Smooth muscle cell (in vitro differentiated cells): ENCODE data around the gene LDLRAD3. TPM values are rescaled to one million over a fixed set of nuclear protein-coding genes. Genes with fewer than 3 reads are reported as not detected.

ENCODE experiments used
- DNase-seq: peaks from one replicate; lab custom pipeline; 2025; ENCODE audit not compliant: unreplicated experiment; lab: John Stamatoyannopoulos, UW
- H2AFZ ChIP-seq: fragments of 200-600 bp; sonication (generic); 2 replicates; pipeline ENCODE4 v1.6.0; 2016; ENCODE audit warnings: antibody characterized with exemption, low read depth, mild to moderate bottlenecking
- H3F3A ChIP-seq: fragments of 200-600 bp; sonication (generic); 2 replicates; pipeline ENCODE4 v1.6.0; 2017; ENCODE audit warnings: antibody characterized with exemption, low read depth
- H3K27ac ChIP-seq: fragments of 200-600 bp; sonication (generic); 2 replicates; pipeline ENCODE4 v1.5.1; 2016; ENCODE audit warnings: low read depth, mild to moderate bottlenecking
- H3K27me3 ChIP-seq: fragments of 200-600 bp; sonication (generic); 2 replicates; pipeline ENCODE4 v1.6.1; 2016; ENCODE audit warnings: low read depth, mild to moderate bottlenecking
- H3K36me3 ChIP-seq: fragments of 200-600 bp; sonication (generic); 2 replicates; pipeline ENCODE4 v1.5.1; 2016; ENCODE audit warnings: low read depth
- H3K4me1 ChIP-seq: fragments of 200-600 bp; sonication (generic); 2 replicates; pipeline ENCODE4 v1.5.1; 2016; ENCODE audit warnings: low read depth
- H3K4me2 ChIP-seq: fragments of 200-600 bp; sonication (generic); 2 replicates; pipeline ENCODE4 v1.6.0; 2016; ENCODE audit warnings: mild to moderate bottlenecking
- H3K4me3 ChIP-seq: fragments of 200-600 bp; sonication (generic); 2 replicates; pipeline ENCODE4 v1.5.1; 2016; ENCODE audit warnings: mild to moderate bottlenecking
- H3K79me2 ChIP-seq: fragments of 200-600 bp; sonication (generic); 2 replicates; pipeline ENCODE4 v1.6.0; 2016; ENCODE audit warnings: low read depth, mild to moderate bottlenecking
- H3K9ac ChIP-seq: fragments of 200-600 bp; sonication (generic); 2 replicates; pipeline ENCODE4 v1.6.0; 2016; ENCODE audit warnings: low read depth
- H3K9me3 ChIP-seq: fragments of 200-600 bp; sonication (generic); replicated peaks from 2 replicates; pipeline ENCODE4 v1.5.1; 2016; ENCODE audit warnings: low read depth
- H4K20me1 ChIP-seq: fragments of 200-600 bp; sonication (generic); 2 replicates; pipeline ENCODE4 v1.6.0; 2016; ENCODE audit warnings: low read depth
- CTCF ChIP-seq: fragments of 200-600 bp; sonication (generic); IDR thresholded peaks from 2 replicates; pipeline ENCODE4 v1.5.1; 2017; ENCODE audit warnings: borderline replicate concordance, mild to moderate bottlenecking, antibody characterized with exemption; ENCODE audit not compliant: insufficient read depth, poor library complexity, severe bottlenecking
- WGBS: methylation state at CpG from one replicate; pipeline ENCODE4 v1.1.7; 2016; ENCODE audit warnings: low lambda C conversion rate; 5-methylcytosine and 5-hydroxymethylcytosine counted together
- polyA plus RNA-seq: library from polyadenylated mRNA; unstranded; fragments of >200 nt; fragmentation: Nextera tagmentation; extraction: Ambion mirVana; gene quantifications from 2 replicates; pipeline ENCODE4 v1.2.1, GENCODE V29; 2016
- total RNA-seq: library from RNA; depleted of rRNA; stranded (reverse); fragments of >200 nt; gene quantifications from 2 replicates; pipeline ENCODE4 v1.2.3, GENCODE V29; 2014

Gene LDLRAD3
- total and polyA plus RNA-seq, 2 experiments from 2014 or later: 6.1 to 10.0 TPM

- Histone ChIP-seq H3K9ac (no peak overlapping the region), H3K27me3 (no peaks in the 10 kb centered on the region), H3K4me1 (peaks cover 7% of the 10 kb centered on the region), H3F3A (no peaks in the 10 kb centered on the region), H3K4me2 (no peak overlapping the region), H2AFZ (no peak overlapping the region), H4K20me1 (peaks cover 30% of the 10 kb centered on the region), H3K36me3 (no peaks in the 10 kb centered on the region), H3K9me3 (no peaks in the 10 kb centered on the region), H3K4me3 (no peak overlapping the region), H3K27ac (no peak overlapping the region), H3K79me2 (peaks cover 28% of the 10 kb centered on the region)
- 44% methylated on average over 3 of the region's 3 CpGs for WGBS
- no peak for DNase-seq
- no peak for TF ChIP-seq CTCF
Observed at GRCh38 chr11:35986947-35987346, 43.1 kb downstream of the LDLRAD3 start.

GRCh38 chr11:35990170-35990569 is 46.3 kb downstream of the LDLRAD3 start:
- Histone ChIP-seq H3K9ac (no peak overlapping the region), H4K20me1 (peaks cover 10% of the 10 kb centered on the region), H3K9me3 (no peaks in the 10 kb centered on the region), H3K36me3 (no peaks in the 10 kb centered on the region), H2AFZ (no peak overlapping the region), H3F3A (peaks cover 4% of the 10 kb centered on the region), H3K27ac (no peak overlapping the region), H3K27me3 (no peaks in the 10 kb centered on the region), H3K4me2 (no peak overlapping the region), H3K4me3 (no peak overlapping the region), H3K79me2 (peaks cover 14% of the 10 kb centered on the region), H3K4me1 (peaks cover 11% of the 10 kb centered on the region)
- 96% methylated on average over 2 of the region's 2 CpGs for WGBS
- DNase-seq: no peak
- TF ChIP-seq CTCF: no peak

GRCh38 chr11:35990816-35991215 is 47.0 kb downstream of the LDLRAD3 start:
- Histone ChIP-seq H3K27ac (no peak overlapping the region), H2AFZ (no peak overlapping the region), H3K9ac (no peak overlapping the region), H3K4me3 (no peak overlapping the region), H3K9me3 (no peaks in the 10 kb centered on the region), H3F3A (peaks cover 10% of the 10 kb centered on the region), H3K79me2 (peaks cover 12% of the 10 kb centered on the region), H3K4me2 (no peak overlapping the region), H3K4me1 (peaks cover 15% of the 10 kb centered on the region), H3K27me3 (no peaks in the 10 kb centered on the region), H4K20me1 (peaks cover 13% of the 10 kb centered on the region), H3K36me3 (no peaks in the 10 kb centered on the region)
- WGBS: 93% methylated on average over 3 of the region's 3 CpGs
- no peak for DNase-seq
- no peak for TF ChIP-seq CTCF

GRCh38 chr11:35992548-35992947 is 48.7 kb downstream of the LDLRAD3 start:
- Histone ChIP-seq H3F3A (peaks cover 13% of the 10 kb centered on the region), H3K9ac (no peak overlapping the region), H3K4me1 (peaks cover 19% of the 10 kb centered on the region), H3K79me2 (peaks cover 11% of the 10 kb centered on the region), H3K9me3 (no peaks in the 10 kb centered on the region), H3K36me3 (no peaks in the 10 kb centered on the region), H3K4me3 (no peak overlapping the region), H3K27ac (no peak overlapping the region), H3K27me3 (no peaks in the 10 kb centered on the region), H4K20me1 (peaks cover 22% of the 10 kb centered on the region), H2AFZ (no peak overlapping the region), H3K4me2 (no peak overlapping the region)
- no peak for DNase-seq
- TF ChIP-seq CTCF: no peak
